H1 (cell line): ENCODE results near the gene P2RX6. TPM values are rescaled to one million over a fixed set of nuclear protein-coding genes. Genes with fewer than 3 reads are reported as not detected.

Experiments
- CTCF ChIA-PET: fragments of 300-600 bp; sonication (Branson Sonifier 250); formaldehyde crosslinking; loops from one replicate; lab custom pipeline; 2021; ENCODE audit not compliant: partially characterized antibody; lab: Charles Lee
- POLR2A ChIA-PET: fragments of 300-600 bp; sonication (Branson Sonifier 250); formaldehyde crosslinking; loops from one replicate; lab custom pipeline; 2021; ENCODE audit warnings: inconsistent platforms; ENCODE audit not compliant: partially characterized antibody; lab: Charles Lee
- DNase-seq, 2 experiments: peaks; one replicate each; pipeline versions ENCODE4 v3.0.0 to v3.0.0-alpha.2; 2010 to 2022; ENCODE audit warnings: low spot score in 2 of 2, low read depth in 1 of 2, mixed read lengths in 1 of 2
- FAIRE-seq: peaks from 2 replicates; lab custom pipeline; 2011; peaks lifted over from hg19 to GRCh38; lab: Jason Lieb, UNC
- H2AFZ ChIP-seq: 2 replicates; pipeline ENCODE4 v1.8.1; 2012; ENCODE audit warnings: low read length, inconsistent platforms
- H2AK5ac ChIP-seq: 2 replicates; pipeline ENCODE4 v1.6.1; 2013; ENCODE audit warnings: low read depth, low read length
- H2BK120ac ChIP-seq: replicated peaks from 2 replicates; pipeline ENCODE3; 2013; ENCODE audit warnings: low read depth, low read length, inconsistent platforms
- H2BK12ac ChIP-seq: 2 replicates; pipeline ENCODE4 v1.6.1; 2013; ENCODE audit warnings: low read depth, low read length
- H2BK15ac ChIP-seq: 2 replicates; pipeline ENCODE4 v1.6.1; 2013; ENCODE audit warnings: low read length
- H2BK20ac ChIP-seq: 2 replicates; pipeline ENCODE4 v1.6.1; 2013; ENCODE audit warnings: low read length
- H2BK5ac ChIP-seq: 2 replicates; pipeline ENCODE4 v1.6.1; 2013; ENCODE audit warnings: low read depth, low read length
- H3K14ac ChIP-seq: 2 replicates; pipeline ENCODE4 v1.6.1; 2013; ENCODE audit warnings: inconsistent platforms; ENCODE audit not compliant: insufficient read length
- H3K18ac ChIP-seq: 2 replicates; pipeline ENCODE4 v1.6.1; 2013; ENCODE audit warnings: low read length; ENCODE audit errors: extremely low read depth
- H3K23ac ChIP-seq: 2 replicates; pipeline ENCODE4 v1.6.1; 2013; ENCODE audit warnings: inconsistent platforms; ENCODE audit not compliant: insufficient read length
- H3K23me2 ChIP-seq: 2 replicates; pipeline ENCODE4 v1.6.1; 2013; ENCODE audit warnings: low read depth, low read length
- H3K27ac ChIP-seq: 2 replicates; pipeline ENCODE4 v1.6.1; 2011; ENCODE audit warnings: low read depth, low read length, inconsistent platforms
- H3K27me3 ChIP-seq, 4 experiments: replicated peaks in 1 of 4; 1 replicate in 1 of 4; 2 replicates in 3 of 4; pipeline versions ENCODE4 v1.6.1 to v1.8.1; 2011 to 2013; ENCODE audit warnings: low read length in 3 of 4, mild to moderate bottlenecking in 3 of 4, inconsistent platforms in 2 of 4, mixed read lengths in 2 of 4, moderate library complexity in 1 of 4; ENCODE audit not compliant: control insufficient read depth in 3 of 4, insufficient read depth in 3 of 4; ENCODE audit errors: extremely low read depth in 1 of 4
- H3K36me3 ChIP-seq, 4 experiments: 2 replicates each; pipeline versions ENCODE4 v1.6.1 to v1.8.1; 2011 to 2013; ENCODE audit warnings: mild to moderate bottlenecking in 4 of 4, low read length in 3 of 4, moderate library complexity in 2 of 4, control low read depth in 1 of 4, inconsistent platforms in 1 of 4; ENCODE audit not compliant: insufficient read depth in 4 of 4, control insufficient read depth in 2 of 4
- H3K4ac ChIP-seq: replicated peaks from 2 replicates; pipeline ENCODE3; 2013; ENCODE audit warnings: low read length, low read depth, mixed read lengths, inconsistent platforms; ENCODE audit not compliant: insufficient read length
- H3K4me1 ChIP-seq, 4 experiments: replicated peaks in 1 of 4; 1 replicate in 1 of 4; 2 replicates in 3 of 4; pipeline versions ENCODE4 v1.6.1 to v1.8.1; 2011 to 2013; ENCODE audit warnings: low read length in 3 of 4, inconsistent platforms in 2 of 4, mixed read lengths in 1 of 4; ENCODE audit not compliant: insufficient read depth in 4 of 4, control insufficient read depth in 3 of 4
- H3K4me2 ChIP-seq, 2 experiments: 2 replicates each; pipeline versions ENCODE4 v1.6.1 to v1.8.1; 2011 to 2013; ENCODE audit warnings: low read depth in 2 of 2, low read length in 2 of 2, control low read depth in 1 of 2, inconsistent platforms in 1 of 2, mild to moderate bottlenecking in 1 of 2; ENCODE audit not compliant: insufficient read depth in 1 of 2
- H3K4me3 ChIP-seq, 4 experiments: fragments of 200-600, 300-600 bp in 1 of 4; sonication (generic), shearing (Covaris generic), sonication (Bioruptor Twin) in 1 of 4; 2 replicates each; pipeline versions ENCODE4 v1.5.1 to v1.8.1; 2011 to 2016; ENCODE audit warnings: low read length in 4 of 4, low read depth in 3 of 4, control low read depth in 2 of 4, inconsistent platforms in 2 of 4, mild to moderate bottlenecking in 2 of 4, mixed read lengths in 1 of 4, moderate library complexity in 1 of 4; ENCODE audit not compliant: insufficient read depth in 2 of 4; ENCODE audit errors: extremely low read depth in 1 of 4
- H3K56ac ChIP-seq: replicated peaks from 2 replicates; pipeline ENCODE3; 2013; ENCODE audit warnings: low read depth, mild to moderate bottlenecking, mixed read lengths, low read length, inconsistent platforms; ENCODE audit not compliant: insufficient read length
- H3K79me1 ChIP-seq: 2 replicates; pipeline ENCODE4 v1.6.1; 2013; ENCODE audit warnings: low read depth, low read length, control low read depth
- H3K79me2 ChIP-seq, 2 experiments: 2 replicates each; pipeline versions ENCODE4 v1.6.1 to v1.8.1; 2012 to 2013; ENCODE audit warnings: low read length in 2 of 2, mild to moderate bottlenecking in 2 of 2, inconsistent platforms in 1 of 2; ENCODE audit not compliant: insufficient read depth in 2 of 2, control insufficient read depth in 1 of 2
- H3K9ac ChIP-seq, 4 experiments: replicated peaks in 1 of 4; 1 replicate in 1 of 4; 2 replicates in 3 of 4; pipeline versions ENCODE4 v1.6.1 to v1.8.1; 2011 to 2013; ENCODE audit warnings: low read depth in 3 of 4, low read length in 3 of 4, control low read depth in 2 of 4, mild to moderate bottlenecking in 2 of 4, moderate library complexity in 2 of 4, inconsistent platforms in 1 of 4; ENCODE audit errors: extremely low read depth in 1 of 4
- H3K9me3 ChIP-seq, 2 experiments: 2 replicates each; pipeline versions ENCODE4 v1.6.1 to v1.8.1; 2012 to 2013; ENCODE audit warnings: mild to moderate bottlenecking in 2 of 2, moderate library complexity in 2 of 2, control low read depth in 1 of 2, inconsistent platforms in 1 of 2, low read depth in 1 of 2, low read length in 1 of 2, mixed read lengths in 1 of 2; ENCODE audit not compliant: insufficient read depth in 2 of 2
- H4K20me1 ChIP-seq, 2 experiments: replicated peaks in 1 of 2; 2 replicates each; pipeline versions ENCODE3 to v1.8.1; 2011 to 2013; ENCODE audit warnings: inconsistent platforms in 2 of 2, low read length in 2 of 2, mild to moderate bottlenecking in 1 of 2; ENCODE audit not compliant: insufficient read depth in 2 of 2, control insufficient read depth in 1 of 2
- H4K5ac ChIP-seq: 2 replicates; pipeline ENCODE4 v1.6.1; 2013; ENCODE audit warnings: low read length, low read depth, mixed read lengths, inconsistent platforms; ENCODE audit not compliant: insufficient read length
- H4K8ac ChIP-seq: 2 replicates; pipeline ENCODE4 v1.8.0; 2013; ENCODE audit warnings: mild to moderate bottlenecking, moderate library complexity, low read length, inconsistent platforms; ENCODE audit not compliant: insufficient read depth; ENCODE audit errors: extremely low read depth
- H4K91ac ChIP-seq: replicated peaks from 2 replicates; pipeline ENCODE3; 2013; ENCODE audit warnings: low read length, mixed read lengths, inconsistent platforms; ENCODE audit not compliant: insufficient read length
- CTBP2 ChIP-seq: IDR thresholded peaks from 2 replicates; pipeline ENCODE4 v1.7.0; 2011; ENCODE audit warnings: borderline replicate concordance, mild to moderate bottlenecking, moderate library complexity, mixed read lengths, low read length; ENCODE audit not compliant: insufficient read depth, insufficient read length
- EGR1 ChIP-seq: IDR thresholded peaks from 2 replicates; pipeline ENCODE4 v1.6.1; 2011; ENCODE audit warnings: low read depth, low read length, borderline replicate concordance
- FOSL1 ChIP-seq: IDR thresholded peaks from 2 replicates; pipeline ENCODE4 v1.6.1; 2011; ENCODE audit warnings: mild to moderate bottlenecking, low read depth, low read length, moderate library complexity; ENCODE audit not compliant: insufficient read depth
- GABPA ChIP-seq: IDR thresholded peaks from 2 replicates; pipeline ENCODE4 v1.6.1; 2011; ENCODE audit warnings: mild to moderate bottlenecking, low read length, moderate library complexity, borderline replicate concordance; ENCODE audit not compliant: insufficient read depth
- NANOG ChIP-seq: IDR thresholded peaks from 2 replicates; pipeline ENCODE4 v1.6.1; 2011; ENCODE audit warnings: low read length, low read depth, mild to moderate bottlenecking, inconsistent platforms; ENCODE audit not compliant: insufficient read depth, poor library complexity, severe bottlenecking
- POU5F1 ChIP-seq: IDR thresholded peaks from 2 replicates; pipeline ENCODE4 v1.6.1; 2011; ENCODE audit warnings: low read depth, mild to moderate bottlenecking, low read length, moderate library complexity
- RFX5 ChIP-seq: IDR thresholded peaks from 2 replicates; pipeline ENCODE4 v1.6.1; 2011; ENCODE audit warnings: low read depth, low read length, improper control_type of control experiment, borderline replicate concordance
- USF2 ChIP-seq: IDR thresholded peaks from 2 replicates; pipeline ENCODE4 v1.6.1; 2011; ENCODE audit warnings: low read length, improper control_type of control experiment
- WGBS, 2 experiments: shearing (Covaris generic) in 1 of 2; methylation state at CpG; one replicate each; pipeline versions ENCODE4 v1.1.6 to v1.1.7; 2013 to 2015; ENCODE audit warnings: low lambda C conversion rate in 2 of 2, mixed read lengths in 2 of 2, inconsistent platforms in 1 of 2, low coverage in 1 of 2, missing lambda C conversion rate in 1 of 2; ENCODE audit not compliant: insufficient replicate concordance in 2 of 2, insufficient coverage in 1 of 2, insufficient read length in 1 of 2; ENCODE audit errors: extremely low coverage in 1 of 2, missing lambda C conversion rate in 1 of 2; 5-methylcytosine and 5-hydroxymethylcytosine counted together
- polyA plus RNA-seq, 7 experiments: library from polyadenylated mRNA; depleted of rRNA in 3 of 7; stranded (reverse) in 5 of 7; unstranded in 2 of 7; fragments of >200 nt in 5 of 7; fragments of 200-250 nt in 2 of 7; gene quantifications; 1 replicate in 5 of 7; 2 replicates in 1 of 7; 4 replicates in 1 of 7; pipeline versions ENCODE4 v1.2.1 to v1.2.3, GENCODE V29; 2011 to 2013; ENCODE audit warnings: missing spikeins in 2 of 7, mixed read lengths in 2 of 7
- total RNA-seq: library from RNA; stranded (reverse); fragmentation: NEBNext Ultra II Directional; extraction: Animal tissue kit (Norgen Biotek cat#: 25700); gene quantifications from 2 replicates; pipeline ENCODE4 v1.2.1, GENCODE V29; 2021
- TF ChIP-seq, protein P1 (sequence below): IDR thresholded peaks from 2 replicates; pipeline ENCODE4 v1.6.1; 2011; ENCODE audit warnings: low read depth, mild to moderate bottlenecking, low read length; ENCODE audit not compliant: insufficient read depth

Gene P2RX6
- total and polyA plus RNA-seq, 2 of the 8 experiments (the other 6 are each of a cell fraction or from before 2014, with no cell fraction given) = 0.09 TPM; not detected in 1

GRCh38 chr22:20983081-20983771, 31.7 kb upstream of the P2RX6 start:
- peaks cover 0 to 3% of the 10 kb centered on the region in 2 experiments for H4K20me1 ChIP-seq
- H2AK5ac ChIP-seq = 0 out of 2 replicates have a peak overlapping the region, but pooled peaks have one; percentile 10
- peak overlapping the region; percentile 50 to 92 for H3K4me2 ChIP-seq
- H3K9ac ChIP-seq = peak overlapping the region in 1 of 4 experiments; percentile 75; a peak in 1 of 7 replicates
- H3K18ac ChIP-seq = no peak overlapping the region
- no peak overlapping the region for H2BK5ac ChIP-seq
- FAIRE-seq (no peak), DNase-seq (no peak)
- no peaks in the 10 kb centered on the region for H3K79me1 ChIP-seq
- H2BK12ac ChIP-seq = no peak overlapping the region
- no peak overlapping the region for H2BK120ac ChIP-seq
- H3K27me3 ChIP-seq = peaks cover 0 to 10% (median 7%) of the 10 kb centered on the region in 4 experiments; a peak in 5 of 7 replicates
- H3K14ac ChIP-seq = no peak overlapping the region
- no peaks in the 10 kb centered on the region for H3K79me2 ChIP-seq
- H3K4me3 ChIP-seq = peak overlapping the region; percentile 68 to 86 (median 74); a peak in 7 of 8 replicates
- no peak overlapping the region for H4K91ac ChIP-seq
- WGBS, 2 experiments = 93% methylated on average over 5 of the region's 5 CpGs; no CpG with 5 or more reads in 1 of the 2 experiments
- POLR2A ChIA-PET = interaction anchor here (0.7 to 4.6 kb wide), 4 partner anchors 8 to 1596 kb away, joined by 4 to 45 read pairs (median 6); no protein-coding TSS in a partner anchor
- CTCF ChIA-PET = interaction anchor here (0.9 to 1.9 kb wide), 6 partner anchors 11 to 97 kb away, joined by 3 to 10 read pairs (median 5); partner anchors contain the start of genes AIFM3 and P2RX6
- no peak overlapping the region for H3K56ac ChIP-seq
- no peak overlapping the region for H3K27ac ChIP-seq
- peaks cover 8% of the 10 kb centered on the region for H3K23me2 ChIP-seq
- no peak overlapping the region for H2BK20ac ChIP-seq
- H3K4me1 ChIP-seq = peaks cover 5 to 25% (median 8%) of the 10 kb centered on the region in 4 experiments; a peak in 6 of 7 replicates
- H3K23ac ChIP-seq = no peak overlapping the region
- peaks cover 7 to 9% of the 10 kb centered on the region in 2 experiments for H3K9me3 ChIP-seq
- H3K4ac ChIP-seq = no peak overlapping the region
- H4K5ac ChIP-seq = no peak overlapping the region
- peak overlapping the region; percentile 79; the same call in 1 of the 2 replicates for H4K8ac ChIP-seq
- no peaks in the 10 kb centered on the region; a peak in 1 of 8 replicates for H3K36me3 ChIP-seq
- no peak overlapping the region for H2AFZ ChIP-seq
- H2BK15ac ChIP-seq = peak overlapping the region; percentile 14; the same call in 1 of the 2 replicates
- no peak for TF ChIP-seq USF2
- TF ChIP-seq CTBP2 = no peak
- no peak for TF ChIP-seq FOSL1
- no peak for TF ChIP-seq NANOG
- TF ChIP-seq, protein P1, sequence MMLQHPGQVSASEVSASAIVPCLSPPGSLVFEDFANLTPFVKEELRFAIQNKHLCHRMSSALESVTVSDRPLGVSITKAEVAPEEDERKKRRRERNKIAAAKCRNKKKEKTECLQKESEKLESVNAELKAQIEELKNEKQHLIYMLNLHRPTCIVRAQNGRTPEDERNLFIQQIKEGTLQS = no peak
- TF ChIP-seq GABPA = no peak
- no peak for TF ChIP-seq RFX5
- TF ChIP-seq EGR1 = no peak
- no peak for TF ChIP-seq POU5F1
